Measurements from ENCODE around the gene NLRP11. TPM values are rescaled to one million over a fixed set of nuclear protein-coding genes. Genes with fewer than 3 reads are reported as not detected.

The NLRP11 gene
- total and polyA plus RNA-seq, 11 donors = not detected

DNA sequence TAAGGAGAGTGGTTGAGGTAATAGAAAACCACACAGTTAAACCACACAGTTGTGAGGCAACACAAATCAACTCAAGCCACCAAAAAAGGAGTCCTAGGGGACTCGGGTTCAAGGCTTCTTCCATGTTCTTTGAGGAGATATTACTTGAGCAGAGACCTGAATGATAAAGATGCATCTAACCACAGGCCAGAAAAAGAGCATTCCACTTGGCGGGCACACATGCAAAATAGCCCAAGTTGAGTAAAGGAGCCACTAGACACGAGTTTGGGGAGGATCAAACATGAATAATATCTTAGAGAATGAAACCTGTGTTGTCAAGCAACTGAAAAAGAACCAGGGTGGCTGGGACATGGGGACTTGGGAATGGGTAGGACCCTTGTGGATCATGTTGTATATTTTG, 34.7 kb upstream of the NLRP11 start:
- Histone ChIP-seq H3K4me1 (no peaks in the 10 kb centered on the region), H3K27ac (no peak overlapping the region), H3K4me3 (no peak overlapping the region), H3K36me3 (no peaks in the 10 kb centered on the region), H3K9me3 (peaks cover 0 to 20% (median 0%) of the 10 kb centered on the region in 12 donors), H3K27me3 (peaks cover 0 to 7% (median 0%) of the 10 kb centered on the region in 9 donors)
- DNase-seq (no peak), ATAC-seq (no peak)
- WGBS, 4 donors = 50 to 52% (median 52%) methylated on average over 3 of the region's 3 CpGs
- intact Hi-C loops (cut with DNase I) = no loop called here
- TF ChIP-seq, protein P1, sequence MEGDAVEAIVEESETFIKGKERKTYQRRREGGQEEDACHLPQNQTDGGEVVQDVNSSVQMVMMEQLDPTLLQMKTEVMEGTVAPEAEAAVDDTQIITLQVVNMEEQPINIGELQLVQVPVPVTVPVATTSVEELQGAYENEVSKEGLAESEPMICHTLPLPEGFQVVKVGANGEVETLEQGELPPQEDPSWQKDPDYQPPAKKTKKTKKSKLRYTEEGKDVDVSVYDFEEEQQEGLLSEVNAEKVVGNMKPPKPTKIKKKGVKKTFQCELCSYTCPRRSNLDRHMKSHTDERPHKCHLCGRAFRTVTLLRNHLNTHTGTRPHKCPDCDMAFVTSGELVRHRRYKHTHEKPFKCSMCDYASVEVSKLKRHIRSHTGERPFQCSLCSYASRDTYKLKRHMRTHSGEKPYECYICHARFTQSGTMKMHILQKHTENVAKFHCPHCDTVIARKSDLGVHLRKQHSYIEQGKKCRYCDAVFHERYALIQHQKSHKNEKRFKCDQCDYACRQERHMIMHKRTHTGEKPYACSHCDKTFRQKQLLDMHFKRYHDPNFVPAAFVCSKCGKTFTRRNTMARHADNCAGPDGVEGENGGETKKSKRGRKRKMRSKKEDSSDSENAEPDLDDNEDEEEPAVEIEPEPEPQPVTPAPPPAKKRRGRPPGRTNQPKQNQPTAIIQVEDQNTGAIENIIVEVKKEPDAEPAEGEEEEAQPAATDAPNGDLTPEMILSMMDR (IDR thresholded peaks at IDR 0.05) = no peak
- no peak for TF ChIP-seq POLR2A (IDR thresholded peaks at IDR 0.05)

DNA sequence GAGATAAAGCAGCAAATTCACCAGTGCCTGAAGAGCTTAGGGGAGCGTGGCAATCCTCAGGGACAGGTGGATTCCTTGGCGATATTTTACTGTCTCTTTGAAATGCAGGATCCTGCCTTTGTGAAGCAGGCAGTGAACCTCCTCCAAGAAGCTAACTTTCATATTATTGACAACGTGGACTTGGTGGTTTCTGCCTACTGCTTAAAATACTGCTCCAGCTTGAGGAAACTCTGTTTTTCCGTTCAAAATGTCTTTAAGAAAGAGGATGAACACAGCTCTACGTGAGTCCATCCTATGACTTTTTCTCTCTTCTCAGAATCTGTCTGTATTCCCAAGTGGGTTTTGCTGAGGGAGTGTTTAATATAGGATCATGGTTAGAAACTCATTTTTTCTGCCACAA, 27.2 kb upstream of the NLRP11 start:
- no peak for TF ChIP-seq POLR2A (IDR thresholded peaks at IDR 0.05)
- TF ChIP-seq, protein P1 (IDR thresholded peaks at IDR 0.05) = no peak

DNA sequence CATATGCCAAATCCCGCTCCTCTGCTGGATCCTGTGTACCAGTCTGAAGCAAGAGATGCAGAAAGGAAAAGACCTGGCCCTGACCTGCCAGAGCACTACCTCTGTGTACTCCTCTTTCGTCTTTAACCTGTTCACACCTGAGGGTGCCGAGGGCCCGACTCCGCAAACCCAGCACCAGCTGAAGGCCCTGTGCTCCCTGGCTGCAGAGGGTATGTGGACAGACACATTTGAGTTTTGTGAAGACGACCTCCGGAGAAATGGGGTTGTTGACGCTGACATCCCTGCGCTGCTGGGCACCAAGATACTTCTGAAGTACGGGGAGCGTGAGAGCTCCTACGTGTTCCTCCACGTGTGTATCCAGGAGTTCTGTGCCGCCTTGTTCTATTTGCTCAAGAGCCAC, 26.6 kb upstream of the NLRP11 start:
- no peak for TF ChIP-seq POLR2A (IDR thresholded peaks at IDR 0.05)
- TF ChIP-seq, protein P1 (IDR thresholded peaks at IDR 0.05) = no peak
- no peaks in the 10 kb centered on the region for H3K4me1 ChIP-seq
- no peak for DNase-seq
- H3K27me3 ChIP-seq = no peaks in the 10 kb centered on the region
- H3K4me3 ChIP-seq = no peak overlapping the region
- no peak for ATAC-seq
- 89% methylated on average over 14 of the region's 14 CpGs for WGBS, 4 donors
- H3K9me3 ChIP-seq = peaks cover 0 to 25% (median 0%) of the 10 kb centered on the region in 12 donors
- no peak overlapping the region for H3K27ac ChIP-seq
- intact Hi-C loops (cut with DNase I) = no loop called here
- no peaks in the 10 kb centered on the region for H3K36me3 ChIP-seq

More for the DNA sequence above, 27.2 kb upstream of the NLRP11 start:
- no peak overlapping the region for H3K27ac ChIP-seq
- no peaks in the 10 kb centered on the region for H3K4me1 ChIP-seq
- ATAC-seq (no peak), DNase-seq (no peak)
- WGBS, 4 donors = 56 to 63% (median 61%) methylated on average over 5 of the region's 5 CpGs
- H3K36me3 ChIP-seq = no peaks in the 10 kb centered on the region
- H3K9me3 ChIP-seq = peaks cover 0 to 29% (median 0%) of the 10 kb centered on the region in 12 donors
- no peak overlapping the region for H3K4me3 ChIP-seq
- intact Hi-C loops (cut with DNase I) = no loop called here
- no peaks in the 10 kb centered on the region for H3K27me3 ChIP-seq

DNA sequence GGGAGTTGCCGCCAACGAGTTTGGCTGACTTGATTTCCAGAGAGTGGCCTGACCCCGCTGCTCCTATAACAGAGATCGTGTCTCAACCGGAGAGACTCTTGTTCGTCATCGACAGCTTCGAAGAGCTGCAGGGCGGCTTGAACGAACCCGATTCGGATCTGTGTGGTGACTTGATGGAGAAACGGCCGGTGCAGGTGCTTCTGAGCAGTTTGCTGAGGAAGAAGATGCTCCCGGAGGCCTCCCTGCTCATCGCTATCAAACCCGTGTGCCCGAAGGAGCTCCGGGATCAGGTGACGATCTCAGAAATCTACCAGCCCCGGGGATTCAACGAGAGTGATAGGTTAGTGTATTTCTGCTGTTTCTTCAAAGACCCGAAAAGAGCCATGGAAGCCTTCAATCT, 26.2 kb upstream of the NLRP11 start:
- intact Hi-C loops (cut with DNase I) = no loop called here
- Histone ChIP-seq H3K4me3 (no peak overlapping the region), H3K36me3 (no peaks in the 10 kb centered on the region), H3K4me1 (no peaks in the 10 kb centered on the region), H3K9me3 (peaks cover 0 to 21% (median 0%) of the 10 kb centered on the region in 12 donors), H3K27me3 (no peaks in the 10 kb centered on the region), H3K27ac (no peak overlapping the region)
- no peak for ATAC-seq
- WGBS, 4 donors = 87 to 91% (median 89%) methylated on average over 21 to 23 of the region's 23 CpGs
- no peak for TF ChIP-seq POLR2A (IDR thresholded peaks at IDR 0.05)
- TF ChIP-seq, protein P1 (IDR thresholded peaks at IDR 0.05) = no peak
- no peak for DNase-seq
